Kidney (tissue), 14 donors: Measurements from ENCODE around the gene COG2. TPM values are rescaled to one million over a fixed set of nuclear protein-coding genes. Genes with fewer than 3 reads are reported as not detected.

Source experiments
- DNase-seq, 5 donors: peaks; one replicate each; pipeline ENCODE4 v3.0.0-alpha.2; 2013 to 2020
- FAIRE-seq: peaks from 2 replicates; lab custom pipeline; 2012; peaks lifted over from hg19 to GRCh38; lab: Jason Lieb, UNC
- H3K27ac ChIP-seq, 2 donors: one replicate each; pipeline ENCODE4 v1.7.0; 2013; ENCODE audit warnings: low read depth in 2 of 2, low read length in 2 of 2, inconsistent platforms in 1 of 2
- H3K27me3 ChIP-seq: one replicate; pipeline ENCODE4 v1.7.1; 2013; ENCODE audit warnings: low read length, inconsistent platforms; ENCODE audit not compliant: control insufficient read depth, insufficient read depth
- H3K36me3 ChIP-seq, 3 donors: one replicate each; pipeline versions ENCODE4 v1.7.0 to v1.7.1; 2013; ENCODE audit warnings: low read length in 3 of 3, control low read depth in 1 of 3, inconsistent platforms in 1 of 3; ENCODE audit not compliant: insufficient read depth in 3 of 3, control insufficient read depth in 2 of 3
- H3K4me1 ChIP-seq, 3 donors: one replicate each; pipeline versions ENCODE4 v1.7.0 to v1.7.1; 2013; ENCODE audit warnings: low read length in 3 of 3, inconsistent platforms in 1 of 3, low read depth in 1 of 3; ENCODE audit not compliant: control insufficient read depth in 2 of 3, insufficient read depth in 2 of 3
- H3K4me3 ChIP-seq, 3 donors: one replicate each; pipeline versions ENCODE4 v1.7.0 to v1.8.1; 2013; ENCODE audit warnings: low read length in 3 of 3, control low read depth in 1 of 3, inconsistent platforms in 1 of 3
- H3K9ac ChIP-seq, 3 donors: one replicate each; pipeline versions ENCODE4 v1.7.0 to v1.7.1; 2013; ENCODE audit warnings: low read length in 3 of 3, control low read depth in 1 of 3, inconsistent platforms in 1 of 3
- H3K9me3 ChIP-seq, 3 donors: one replicate each; pipeline versions ENCODE4 v1.7.0 to v1.7.1; 2013; ENCODE audit warnings: low read length in 3 of 3, control low read depth in 1 of 3, inconsistent platforms in 1 of 3; ENCODE audit not compliant: control insufficient read depth in 2 of 3, insufficient read depth in 1 of 3
- intact Hi-C: fragments of 100-400 bp; cut with DNase I; formaldehyde crosslinking; loops from one replicate; pipeline ENCODE4 v1.11.1; 2022
- polyA plus RNA-seq: library from polyadenylated mRNA; stranded (reverse); fragments of 350-450 nt; fragmentation: Illumina TruSeq; extraction: RNeasy Lipid Tissue Mini Kit (QIAGEN cat#74804); gene quantifications from one replicate; pipeline ENCODE4 v1.2.3, GENCODE V29; 2014; ENCODE audit warnings: low read depth, low replicate concordance; ENCODE audit not compliant: insufficient read depth
- total RNA-seq: library from RNA; stranded (reverse); fragmentation: NEBNext Ultra II Directional; extraction: Animal tissue kit (Norgen Biotek cat#: 25700); gene quantifications from one replicate; pipeline ENCODE4 v1.2.1, GENCODE V29; 2021
- TF ChIP-seq, protein P1 (sequence below): IDR thresholded peaks from 3 replicates; pipeline ENCODE4 v1.5.1; 2012; ENCODE audit warnings: mild to moderate bottlenecking, moderate library complexity, borderline replicate concordance; ENCODE audit not compliant: insufficient read depth; ENCODE audit errors: extremely low read depth
- donor health status: control.
- donor health status: control.
- donor health status: control.
- donor health status: control.
- donor health status: control.
- donor health status: DM: yes; HTN: yes; CAD: no.
- donor health status: Normal renal cell carcinoma (clear cell type).

COG2 gene
- total and polyA plus RNA-seq, 2 donors from 2014 or later = 17.9 to 30.7 TPM

DNA sequence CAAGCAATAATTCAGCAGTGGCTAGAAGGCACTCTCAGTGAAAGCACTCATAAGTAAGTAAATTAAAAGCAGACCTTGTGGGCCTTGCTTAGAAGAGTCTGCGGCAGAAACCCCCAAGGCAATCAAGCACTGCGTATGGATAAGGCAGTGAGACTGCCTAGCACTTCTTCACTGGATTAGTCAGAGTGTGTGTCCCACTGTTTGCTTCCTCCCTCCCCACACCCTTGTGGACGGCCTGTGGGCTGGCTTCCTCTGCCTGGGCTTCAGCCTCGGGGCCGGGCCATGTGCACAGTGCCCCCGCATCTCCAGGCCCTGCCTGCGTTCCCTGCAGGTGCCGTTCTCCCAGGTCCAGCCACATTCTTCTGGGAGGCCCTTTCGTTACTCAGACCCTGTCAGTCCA is 47.8 kb downstream of the COG2 start:
- H3K4me1 ChIP-seq = no peaks in the 10 kb centered on the region
- intact Hi-C loops = no loop called here
- no peaks in the 10 kb centered on the region for H3K9me3 ChIP-seq
- no peaks in the 10 kb centered on the region for H3K27me3 ChIP-seq
- no peak overlapping the region for H3K4me3 ChIP-seq
- no peak overlapping the region for H3K27ac ChIP-seq
- FAIRE-seq (no peak), DNase-seq (peak in 1 of 5 donors; percentile 14)
- H3K36me3 ChIP-seq = peaks cover 10 to 55% (median 46%) of the 10 kb centered on the region in 3 donors
- TF ChIP-seq, protein P1, sequence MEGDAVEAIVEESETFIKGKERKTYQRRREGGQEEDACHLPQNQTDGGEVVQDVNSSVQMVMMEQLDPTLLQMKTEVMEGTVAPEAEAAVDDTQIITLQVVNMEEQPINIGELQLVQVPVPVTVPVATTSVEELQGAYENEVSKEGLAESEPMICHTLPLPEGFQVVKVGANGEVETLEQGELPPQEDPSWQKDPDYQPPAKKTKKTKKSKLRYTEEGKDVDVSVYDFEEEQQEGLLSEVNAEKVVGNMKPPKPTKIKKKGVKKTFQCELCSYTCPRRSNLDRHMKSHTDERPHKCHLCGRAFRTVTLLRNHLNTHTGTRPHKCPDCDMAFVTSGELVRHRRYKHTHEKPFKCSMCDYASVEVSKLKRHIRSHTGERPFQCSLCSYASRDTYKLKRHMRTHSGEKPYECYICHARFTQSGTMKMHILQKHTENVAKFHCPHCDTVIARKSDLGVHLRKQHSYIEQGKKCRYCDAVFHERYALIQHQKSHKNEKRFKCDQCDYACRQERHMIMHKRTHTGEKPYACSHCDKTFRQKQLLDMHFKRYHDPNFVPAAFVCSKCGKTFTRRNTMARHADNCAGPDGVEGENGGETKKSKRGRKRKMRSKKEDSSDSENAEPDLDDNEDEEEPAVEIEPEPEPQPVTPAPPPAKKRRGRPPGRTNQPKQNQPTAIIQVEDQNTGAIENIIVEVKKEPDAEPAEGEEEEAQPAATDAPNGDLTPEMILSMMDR = no peak
- no peak overlapping the region for H3K9ac ChIP-seq

DNA sequence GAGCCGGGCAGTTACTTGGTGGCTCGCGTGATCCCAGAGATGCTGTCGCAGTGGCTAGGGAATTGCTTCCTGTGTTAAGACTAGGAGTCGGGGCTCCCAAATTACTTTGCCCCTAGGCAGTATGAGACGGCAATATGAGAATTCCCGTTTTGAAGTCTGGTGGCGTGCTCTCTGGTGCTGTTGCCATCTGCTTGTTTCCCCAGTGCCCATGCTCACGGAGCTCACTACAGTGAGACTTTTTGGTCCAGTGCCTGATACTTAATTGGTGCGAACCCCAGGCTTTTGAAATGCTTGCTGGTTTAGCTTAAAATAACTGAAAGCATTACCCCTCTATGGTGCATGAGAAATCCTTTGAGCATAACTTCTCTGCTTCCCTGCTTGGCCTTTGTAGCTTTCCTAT is 49.3 kb downstream of the COG2 start:
- no peak overlapping the region for H3K9ac ChIP-seq
- H3K27ac ChIP-seq = no peak overlapping the region
- TF ChIP-seq, protein P1 = no peak
- H3K4me1 ChIP-seq = no peaks in the 10 kb centered on the region
- H3K9me3 ChIP-seq = no peaks in the 10 kb centered on the region
- DNase-seq (no peak), FAIRE-seq (no peak)
- no peak overlapping the region for H3K4me3 ChIP-seq
- peaks cover 10 to 46% (median 36%) of the 10 kb centered on the region in 3 donors for H3K36me3 ChIP-seq
- intact Hi-C loops = no loop called here
- H3K27me3 ChIP-seq = no peaks in the 10 kb centered on the region

DNA sequence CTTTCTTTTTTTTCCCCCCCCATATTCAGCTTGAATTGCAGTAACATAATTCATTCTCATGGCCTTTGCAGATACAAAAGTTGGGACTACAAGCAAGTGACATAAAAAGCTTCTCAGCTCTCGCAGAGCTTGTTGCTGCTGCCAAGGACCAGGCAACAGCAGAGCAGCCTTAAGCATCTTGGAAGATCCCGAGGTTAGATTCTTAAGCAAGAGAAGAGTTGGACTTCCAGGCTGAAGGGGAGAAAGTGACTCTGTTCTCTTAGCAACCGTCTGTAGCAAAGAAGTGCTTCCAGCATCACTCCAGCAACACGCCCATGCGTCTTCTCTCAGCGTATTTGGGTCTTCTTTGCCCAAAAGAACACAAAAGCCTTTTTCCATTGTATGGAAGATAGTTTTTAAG is 50.9 kb downstream of the COG2 start:
- DNase-seq (no peak), FAIRE-seq (no peak)
- TF ChIP-seq, protein P1 = no peak
- intact Hi-C loops = no loop called here
- Histone ChIP-seq H3K36me3 (peaks cover 6 to 33% (median 24%) of the 10 kb centered on the region in 3 donors), H3K27ac (no peak overlapping the region), H3K4me3 (no peak overlapping the region), H3K9ac (no peak overlapping the region), H3K9me3 (no peaks in the 10 kb centered on the region), H3K27me3 (no peaks in the 10 kb centered on the region), H3K4me1 (no peaks in the 10 kb centered on the region)

DNA sequence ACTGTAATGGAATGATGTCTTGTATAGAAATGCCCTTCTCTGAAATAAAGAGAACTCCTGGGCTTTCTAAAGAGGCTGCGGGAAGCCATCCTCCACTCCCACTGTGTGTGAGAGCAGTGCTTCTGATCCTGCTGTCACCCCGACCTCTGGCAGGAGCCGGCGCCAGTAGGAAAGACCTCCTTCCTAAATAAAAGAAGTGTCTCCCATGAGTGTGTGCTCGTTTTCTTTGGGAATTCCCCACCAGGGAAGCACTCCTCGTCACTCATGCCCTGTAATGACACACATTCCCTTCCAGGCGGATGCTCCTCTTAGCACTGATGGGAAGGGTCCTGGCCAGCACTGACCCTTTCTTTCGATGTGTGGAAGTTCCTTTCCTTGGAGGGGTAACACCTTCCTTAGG is 51.5 kb downstream of the COG2 start:
- peaks cover 6 to 27% (median 21%) of the 10 kb centered on the region in 3 donors for H3K36me3 ChIP-seq
- TF ChIP-seq, protein P1 = no peak

More for the DNA sequence above, 51.5 kb downstream of the COG2 start:
- no peak overlapping the region for H3K9ac ChIP-seq
- DNase-seq = peak in 1 of 5 donors; percentile 26
- H3K4me1 ChIP-seq = no peaks in the 10 kb centered on the region
- no peaks in the 10 kb centered on the region for H3K9me3 ChIP-seq
- no peaks in the 10 kb centered on the region for H3K27me3 ChIP-seq
- FAIRE-seq = no peak
- no peak overlapping the region for H3K4me3 ChIP-seq
- H3K27ac ChIP-seq = no peak overlapping the region
- intact Hi-C loops = no loop called here
